WERI-Rb-1 (cell line): ENCODE measurements around the gene DNAJC3.

Source experiments
- DNase-seq: peaks from one replicate; pipeline ENCODE4 v3.0.0-alpha.2; 2020
- H3K27ac ChIP-seq: fragments of 250-450 bp; sonication (Bioruptor Pico); 2 replicates; pipeline ENCODE4 v1.5.1; 2020; ENCODE audit warnings: mild to moderate bottlenecking, moderate library complexity
- H3K27me3 ChIP-seq: fragments of 250-450 bp; sonication (Bioruptor Pico); 2 replicates; pipeline ENCODE4 v1.5.1; 2021; ENCODE audit warnings: mild to moderate bottlenecking, low read depth, moderate library complexity; ENCODE audit not compliant: insufficient read depth, severe bottlenecking
- H3K36me3 ChIP-seq: fragments of 250-450 bp; sonication (Bioruptor Pico); 2 replicates; pipeline ENCODE4 v1.5.1; 2020; ENCODE audit warnings: mild to moderate bottlenecking, moderate library complexity
- H3K4me3 ChIP-seq: 2 replicates; pipeline ENCODE4 v1.5.1; 2011; ENCODE audit warnings: low read depth, mild to moderate bottlenecking, control low read depth, low read length
- H3K9me3 ChIP-seq: fragments of 250-450 bp; sonication (Bioruptor Pico); 2 replicates; pipeline ENCODE4 v1.5.1; 2021; ENCODE audit warnings: mild to moderate bottlenecking, moderate library complexity; ENCODE audit not compliant: severe bottlenecking
- CTCF ChIP-seq: IDR thresholded peaks from 2 replicates; pipeline ENCODE4 v1.5.1; 2011; ENCODE audit warnings: low read depth, mild to moderate bottlenecking, control low read depth, inconsistent platforms, low read length

Gene DNAJC3

GRCh38 chr13:95841894-95842293 is 165.0 kb downstream of the DNAJC3 start:
- Histone ChIP-seq H3K4me3 (no peak overlapping the region), H3K27me3 (no peaks in the 10 kb centered on the region), H3K36me3 (no peaks in the 10 kb centered on the region; the same call in 1 of the 2 replicates), H3K9me3 (peaks cover 8% of the 10 kb centered on the region), H3K27ac (no peak overlapping the region)
- no peak for TF ChIP-seq CTCF
- no peak for DNase-seq

- Histone ChIP-seq H3K4me3 (no peak overlapping the region), H3K9me3 (peaks cover 8% of the 10 kb centered on the region), H3K36me3 (no peaks in the 10 kb centered on the region; the same call in 1 of the 2 replicates), H3K27ac (no peak overlapping the region), H3K27me3 (no peaks in the 10 kb centered on the region)
- DNase-seq: no peak
- no peak for TF ChIP-seq CTCF
These were observed 166.0 kb downstream of the DNAJC3 start for GRCh38 chr13:95842898-95843297.
